GM21360 (cell line): ENCODE data around the gene GNB2.
"Not testable (repeated sequence)": the region's sequence is repeated elsewhere in the genome, so short reads cannot be mapped to it uniquely, and the experiment has no call there.

Experiments
- ATAC-seq: cut with Tn5 transposase; IDR thresholded peaks from one replicate; pipeline ENCODE4 v1.9.1; 2021; ENCODE audit warnings: mild to moderate bottlenecking, moderate library complexity; ENCODE audit not compliant: unreplicated experiment

GNB2 gene

GRCh38 chr7:100723732-100724275, 50.3 kb downstream of the GNB2 start:
- no peak for ATAC-seq

- ATAC-seq = not testable (repeated sequence)
Measured at GRCh38 chr7:100724364-100724763, 50.8 kb downstream of the GNB2 start.

GRCh38 chr7:100726996-100727761, 53.6 kb downstream of the GNB2 start:
- no peak for ATAC-seq

GRCh38 chr7:100728196-100728595, 54.7 kb downstream of the GNB2 start:
- no peak for ATAC-seq
